H54 (cell line): ENCODE results near the gene KIAA0232.

Source experiments
- DNase-seq: peaks from one replicate; pipeline ENCODE4 v3.0.0; 2011; ENCODE audit warnings: low spot score, mixed read lengths; ENCODE audit not compliant: insufficient read length
- FAIRE-seq: peaks from 3 replicates; lab custom pipeline; 2011; peaks lifted over from hg19 to GRCh38; lab: Jason Lieb, UNC
- POLR2A ChIP-seq: IDR thresholded peaks from 2 replicates; pipeline ENCODE4 v1.6.1; 2011; ENCODE audit warnings: low read depth, mild to moderate bottlenecking, low read length

Gene KIAA0232

GRCh38 chr4:6873291-6873690 lies 90.8 kb downstream of the KIAA0232 start:
- no peak for FAIRE-seq
- TF ChIP-seq POLR2A: no peak
- DNase-seq: no peak

- no peak for DNase-seq
- no peak for TF ChIP-seq POLR2A
- no peak for FAIRE-seq
Observed at GRCh38 chr4:6873792-6874461, 91.4 kb downstream of the KIAA0232 start.

DNA sequence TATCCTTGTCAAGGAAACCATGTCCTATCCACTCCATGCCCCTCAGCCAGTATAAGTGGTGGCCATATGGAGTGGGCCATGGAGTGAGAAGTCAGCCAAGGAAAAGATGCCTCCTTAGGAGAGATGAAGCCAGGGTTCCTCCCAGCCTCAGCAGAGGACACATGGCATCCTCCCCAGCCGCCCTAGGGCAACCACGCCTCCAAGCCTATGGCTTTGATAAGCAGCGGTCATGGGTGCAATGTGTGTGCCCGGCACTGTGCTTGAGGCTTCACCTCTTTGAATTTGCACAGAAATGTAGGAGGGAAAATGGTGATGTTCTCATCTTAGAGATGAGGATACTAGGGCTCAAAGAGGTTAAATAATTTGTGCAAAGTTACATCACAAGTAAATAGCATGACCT lies 92.5 kb downstream of the KIAA0232 start:
- DNase-seq (no peak), FAIRE-seq (no peak)
- TF ChIP-seq POLR2A: no peak

DNA sequence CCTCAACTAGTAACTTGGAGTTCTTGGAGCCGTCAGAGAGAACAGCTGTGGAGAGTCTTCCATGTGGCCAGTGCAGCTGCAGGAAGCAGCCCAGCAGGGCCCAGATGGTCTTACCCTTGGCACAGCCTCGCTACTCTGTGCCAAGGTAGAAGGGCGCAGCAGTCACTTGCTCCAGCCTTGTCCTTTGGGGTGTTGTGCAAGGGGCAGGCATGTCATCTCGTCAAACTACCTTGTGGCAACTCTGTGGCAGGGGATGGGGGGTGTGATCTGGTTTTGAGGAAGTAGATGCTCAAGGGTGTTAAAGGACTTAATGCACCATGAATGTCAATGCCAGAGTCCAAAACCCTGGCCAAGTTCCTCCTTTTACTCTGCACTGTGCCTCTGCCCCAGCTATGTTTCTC lies 92.9 kb downstream of the KIAA0232 start:
- FAIRE-seq (no peak), DNase-seq (no peak)
- TF ChIP-seq POLR2A: no peak

DNA sequence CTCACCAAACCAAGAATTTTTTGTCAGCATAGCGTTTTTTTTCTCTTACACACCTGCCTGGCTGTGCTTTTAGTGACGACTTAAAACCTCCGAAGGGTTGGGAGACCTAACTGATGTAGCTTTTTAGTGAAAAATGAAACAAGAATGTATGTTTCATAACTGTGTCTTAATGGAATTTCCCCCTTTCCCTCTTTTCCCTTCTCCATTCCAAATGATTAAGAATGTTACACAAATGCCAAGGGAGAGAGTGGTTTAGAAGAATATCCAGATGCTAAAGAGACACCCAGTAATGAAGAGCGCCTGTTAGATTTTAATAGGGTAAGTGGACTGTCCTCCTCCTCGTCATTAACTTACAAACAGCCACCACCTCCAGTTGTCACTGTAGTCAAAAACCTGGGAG lies 93.9 kb downstream of the KIAA0232 start:
- DNase-seq (no peak), FAIRE-seq (no peak)
- TF ChIP-seq POLR2A: no peak

GRCh38 chr4:6877067-6877466 lies 94.5 kb downstream of the KIAA0232 start:
- DNase-seq (no peak), FAIRE-seq (no peak)
- no peak for TF ChIP-seq POLR2A

- FAIRE-seq: no peak
- no peak for DNase-seq
- no peak for TF ChIP-seq POLR2A
Observed at GRCh38 chr4:6878451-6879059, 96.0 kb downstream of the KIAA0232 start.

GRCh38 chr4:6880691-6881090 lies 98.2 kb downstream of the KIAA0232 start:
- TF ChIP-seq POLR2A: no peak
- FAIRE-seq (no peak), DNase-seq (no peak)

DNA sequence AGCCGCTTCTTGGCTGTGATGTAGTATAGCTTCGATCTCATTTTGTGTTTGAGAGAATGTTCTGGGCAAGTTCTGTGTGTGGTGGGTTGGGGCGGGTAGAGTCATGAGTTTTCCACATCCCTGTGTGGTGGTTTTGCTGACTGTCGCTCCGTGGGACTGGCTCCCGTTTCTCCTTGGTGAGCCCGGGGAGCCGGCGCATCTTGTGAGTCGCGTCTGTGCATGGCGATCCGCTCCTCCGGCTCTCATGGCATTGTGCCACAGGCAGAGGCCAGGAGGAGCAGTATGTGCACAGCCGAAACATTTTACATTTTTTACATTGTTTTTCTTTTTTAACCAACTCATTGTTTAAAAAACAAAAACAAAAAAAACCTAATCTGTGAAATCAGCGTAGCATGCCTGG lies 99.4 kb downstream of the KIAA0232 start:
- DNase-seq (no peak), FAIRE-seq (no peak)
- TF ChIP-seq POLR2A: no peak

DNA sequence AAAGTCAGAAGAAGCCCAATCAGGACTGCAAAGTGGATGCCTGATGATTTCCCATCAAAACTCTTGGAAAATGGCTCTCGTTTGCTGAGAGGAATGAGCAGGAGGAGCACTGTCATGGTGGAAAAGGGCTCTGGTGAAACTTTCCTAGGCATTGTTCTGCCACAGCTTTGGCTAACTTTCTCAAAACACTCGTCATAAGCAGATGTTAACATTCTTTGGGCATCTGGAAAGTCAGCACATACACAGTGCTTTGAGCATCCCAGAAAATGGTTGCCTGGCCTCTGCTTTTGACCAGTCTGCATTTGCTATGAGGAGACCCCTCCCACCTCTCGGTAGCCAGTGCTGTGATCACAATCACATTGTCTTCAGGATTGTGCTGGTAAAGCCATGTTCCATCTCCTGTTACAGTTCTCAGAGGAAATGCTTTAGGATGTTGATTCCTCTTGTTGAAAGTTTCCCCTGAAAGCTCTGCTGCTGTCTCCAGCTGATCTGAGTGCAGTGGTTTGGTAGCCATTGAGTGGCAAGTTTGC lies 101.9 kb downstream of the KIAA0232 start:
- FAIRE-seq: no peak
- DNase-seq: no peak
- no peak for TF ChIP-seq POLR2A

DNA sequence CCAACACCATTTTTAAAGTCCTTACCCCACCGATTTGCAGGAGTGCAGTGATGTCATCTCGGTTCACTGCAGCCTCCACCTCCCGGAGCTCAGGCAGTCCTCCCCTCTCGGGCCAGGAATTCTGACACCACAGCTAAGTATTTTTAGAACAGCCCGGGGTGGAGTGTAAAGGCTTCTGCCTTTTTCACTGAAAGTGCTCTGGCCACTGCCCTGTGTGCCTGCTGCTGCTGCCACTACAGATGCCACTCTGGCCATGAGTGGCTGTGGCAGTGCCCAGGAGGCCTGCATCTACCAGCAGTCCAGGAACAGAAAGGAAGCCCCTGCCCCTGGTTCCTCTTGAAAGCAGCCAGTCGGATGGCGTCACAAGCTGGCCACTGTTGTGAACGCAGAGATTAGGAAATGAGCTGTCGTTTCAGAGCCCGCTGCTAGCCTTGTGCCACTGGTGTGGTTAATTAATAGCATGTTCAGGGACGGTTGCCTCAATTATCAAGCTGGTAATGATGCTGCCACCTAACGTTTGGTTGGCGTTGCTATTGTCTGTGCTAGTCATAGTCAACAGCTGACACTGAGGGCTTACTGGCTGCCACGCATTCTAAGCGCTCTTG lies 103.5 kb downstream of the KIAA0232 start:
- DNase-seq (no peak), FAIRE-seq (no peak)
- TF ChIP-seq POLR2A: no peak

DNA sequence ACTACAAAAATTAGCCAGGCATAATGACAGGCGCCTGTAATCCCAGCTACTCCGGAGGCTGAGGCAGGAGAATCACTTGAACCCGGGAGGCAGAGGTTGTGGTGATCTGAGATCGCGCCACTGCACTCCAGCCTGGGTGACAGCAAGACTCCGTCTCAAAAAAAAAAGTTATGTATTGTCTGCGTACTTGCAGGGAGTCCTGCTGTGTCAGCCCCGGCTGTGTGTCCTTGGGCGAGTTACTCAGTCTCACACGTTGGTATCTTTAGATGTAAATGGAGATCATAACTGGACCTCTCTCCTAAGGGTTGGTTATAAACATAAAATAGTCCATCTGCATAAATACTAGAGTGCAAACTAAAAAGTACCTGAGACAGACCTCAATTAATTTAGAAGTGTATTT lies 104.4 kb downstream of the KIAA0232 start:
- DNase-seq (no peak), FAIRE-seq (no peak)
- no peak for TF ChIP-seq POLR2A

DNA sequence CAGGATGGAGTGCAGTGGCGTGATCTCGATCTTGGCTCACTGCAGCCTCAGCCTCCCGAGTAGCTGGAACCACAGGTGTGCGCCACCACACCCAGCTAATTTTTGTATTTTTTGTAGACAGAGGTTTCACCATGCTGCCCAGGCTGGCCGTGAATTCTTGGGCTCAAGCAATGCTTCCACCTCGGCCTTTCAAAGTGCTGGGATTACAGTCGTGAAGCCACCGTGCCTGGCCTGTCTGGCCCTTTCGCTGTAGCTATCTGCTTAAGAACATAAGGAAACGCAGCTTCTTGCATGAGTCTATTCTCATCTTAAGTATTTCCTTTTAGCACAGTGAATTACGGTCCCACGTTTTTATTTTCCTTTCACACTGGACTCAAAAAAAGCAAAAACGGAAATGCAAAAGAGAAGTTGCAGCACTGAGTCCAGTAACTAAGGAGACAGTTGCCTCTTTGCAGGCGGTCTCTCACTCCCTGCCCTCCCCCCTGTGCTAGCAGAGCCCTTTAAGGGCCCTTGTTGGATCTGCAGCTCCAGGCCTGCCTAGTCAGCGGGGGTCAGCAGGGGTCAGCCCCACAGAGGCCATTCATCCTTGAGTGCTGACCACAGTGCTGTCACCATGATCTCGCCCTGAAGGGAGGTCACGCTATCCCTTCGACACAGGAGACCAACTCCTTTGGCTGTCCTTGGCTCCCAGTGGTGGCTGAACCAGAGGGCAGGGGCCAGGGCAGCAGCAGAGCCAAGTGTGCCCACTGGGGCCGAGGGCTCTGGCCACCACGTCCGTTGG lies 105.3 kb downstream of the KIAA0232 start:
- FAIRE-seq (no peak), DNase-seq (no peak)
- TF ChIP-seq POLR2A: no peak
